HEK293 (cell line): ENCODE data around the gene ACSM2B.

Experiments used
- MYNN ChIP-seq: fragments of 450-650 bp; formaldehyde crosslinking; IDR thresholded peaks from 2 replicates; pipeline ENCODE4 v1.5.1; 2016; ENCODE audit warnings: missing biosample characterization, missing genetic modification characterization, borderline replicate concordance
- ZNF138 ChIP-seq: fragments of 450-650 bp; formaldehyde crosslinking; IDR thresholded peaks from 2 replicates; pipeline ENCODE4 v1.5.1; 2016; ENCODE audit warnings: missing biosample characterization, missing genetic modification characterization, borderline replicate concordance
- ZNF24 ChIP-seq: fragments of 450-650 bp; formaldehyde crosslinking; IDR thresholded peaks from 2 replicates; pipeline ENCODE4 v1.5.1; 2016; ENCODE audit warnings: missing biosample characterization, missing genetic modification characterization
- ZNF423 ChIP-seq: fragments of 450-650 bp; formaldehyde crosslinking; IDR thresholded peaks from 2 replicates; pipeline ENCODE4 v1.5.1; 2016; ENCODE audit warnings: missing biosample characterization, missing genetic modification characterization

GRCh38 chr16:20517149-20517548 lies 59.0 kb downstream of the ACSM2B start:
- TF ChIP-seq ZNF423 (tag by site-specific recombination), result no peak
- TF ChIP-seq ZNF138, result no peak
- TF ChIP-seq MYNN (tag by site-specific recombination), result no peak
- TF ChIP-seq ZNF24, result no peak
